Stimulated activated CD8-positive, alpha-beta memory T cell treated with anti-CD3 and anti-CD28 coated beads, Interleukin-4, amount 100 ng/mL, for 1 hour (primary cell): ENCODE results near the gene FAM83E.
"Not testable (repeated sequence)": the region's sequence is repeated elsewhere in the genome, so short reads cannot be mapped to it uniquely, and the experiment has no call there.

Experiments
- DNase-seq, 2 donors: peaks; one replicate each; pipeline ENCODE4 v3.0.0-alpha.2; 2020; ENCODE audit warnings: low read depth in 2 of 2, low spot score in 1 of 2

FAM83E gene

DNA sequence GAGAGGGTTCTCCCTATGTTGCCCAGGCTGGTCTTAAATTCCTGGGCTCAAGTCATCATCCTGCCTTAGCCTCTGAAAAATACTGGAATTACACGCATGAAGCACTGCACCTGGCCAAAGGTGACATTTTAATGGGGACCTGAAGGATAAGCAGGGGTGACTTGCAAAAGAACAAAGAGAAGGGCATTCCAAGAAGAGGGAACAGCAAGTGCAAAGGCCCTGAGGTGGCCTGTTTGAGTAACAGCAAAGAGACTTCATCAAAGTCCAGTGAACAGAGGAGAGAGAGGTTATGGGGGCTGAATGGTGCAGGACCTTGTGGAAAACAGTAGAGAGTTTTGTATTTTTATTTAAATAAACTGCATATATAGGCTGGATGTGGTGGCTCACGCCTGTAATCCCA is 27.0 kb upstream of the FAM83E start:
- no peak for DNase-seq

DNA sequence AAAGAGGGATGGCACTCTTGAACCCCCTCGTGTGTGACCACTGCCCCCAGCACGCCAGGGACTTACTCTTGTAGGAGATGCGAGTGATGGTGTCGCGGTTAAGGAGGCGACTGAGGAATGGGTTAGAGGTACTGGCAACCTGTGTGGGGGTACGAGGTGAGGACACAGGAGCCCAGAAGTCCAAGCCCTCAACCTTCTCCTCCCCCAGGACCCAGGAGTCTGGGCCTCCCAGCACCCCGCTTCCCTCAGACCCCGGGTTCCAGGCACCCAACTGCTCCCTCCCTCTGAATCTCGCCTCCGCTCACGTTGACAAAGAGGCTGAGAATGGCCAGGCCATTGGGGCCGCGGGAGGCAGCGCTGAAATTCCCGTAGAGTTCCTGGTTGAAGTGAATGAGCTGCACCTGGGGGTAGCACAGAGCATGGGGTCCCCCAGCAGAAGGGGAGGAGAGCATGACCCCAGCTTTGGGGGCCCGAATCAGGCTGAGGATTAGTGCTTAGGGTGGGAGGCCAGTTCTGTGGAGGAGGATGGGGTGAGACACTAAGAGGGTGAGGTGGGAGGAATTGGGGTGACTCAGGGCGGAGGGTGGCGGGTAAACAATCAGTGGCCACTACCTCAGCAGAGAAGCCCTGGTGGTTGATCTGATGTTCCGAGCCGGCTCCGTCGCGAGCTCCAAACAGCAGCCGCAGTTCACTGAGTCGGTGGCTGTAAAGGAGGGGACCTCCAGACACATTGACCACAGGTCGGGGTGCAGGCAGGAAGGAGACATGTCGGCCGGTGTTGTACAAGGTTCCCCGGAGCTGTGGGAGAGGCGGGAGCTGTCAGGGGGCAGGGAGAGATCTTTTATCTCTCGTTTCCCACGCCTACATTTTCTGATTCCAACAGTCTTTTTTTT is 24.9 kb upstream of the FAM83E start:
- DNase-seq, result no peak

DNA sequence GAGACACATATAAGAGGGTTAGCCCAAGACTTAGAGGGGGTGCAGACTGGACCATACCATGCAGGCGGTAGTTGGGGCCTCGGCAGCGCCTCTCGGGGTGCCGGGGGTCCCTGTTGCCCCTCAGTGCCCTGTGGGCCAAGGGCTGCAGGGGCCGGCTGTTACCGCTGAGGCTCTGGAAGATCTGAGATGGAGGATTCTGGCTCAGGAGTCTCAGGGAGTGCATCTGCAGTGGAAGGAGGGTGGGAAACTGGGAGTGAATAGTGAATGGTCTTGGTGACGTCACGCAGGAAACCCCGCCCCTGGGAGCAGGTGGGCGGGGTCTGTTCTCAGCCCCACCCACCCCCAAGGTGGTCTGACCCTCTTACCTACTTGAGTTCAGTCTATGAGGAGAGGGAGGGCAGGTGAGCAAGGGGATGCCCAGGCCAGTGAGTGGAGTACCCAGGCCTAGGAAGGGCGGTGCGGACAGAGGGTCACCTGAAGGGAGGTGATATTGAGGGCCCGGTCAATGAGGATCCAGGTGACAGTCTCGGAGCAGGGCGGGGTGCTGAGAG is 24.0 kb upstream of the FAM83E start:
- no peak for DNase-seq

DNA sequence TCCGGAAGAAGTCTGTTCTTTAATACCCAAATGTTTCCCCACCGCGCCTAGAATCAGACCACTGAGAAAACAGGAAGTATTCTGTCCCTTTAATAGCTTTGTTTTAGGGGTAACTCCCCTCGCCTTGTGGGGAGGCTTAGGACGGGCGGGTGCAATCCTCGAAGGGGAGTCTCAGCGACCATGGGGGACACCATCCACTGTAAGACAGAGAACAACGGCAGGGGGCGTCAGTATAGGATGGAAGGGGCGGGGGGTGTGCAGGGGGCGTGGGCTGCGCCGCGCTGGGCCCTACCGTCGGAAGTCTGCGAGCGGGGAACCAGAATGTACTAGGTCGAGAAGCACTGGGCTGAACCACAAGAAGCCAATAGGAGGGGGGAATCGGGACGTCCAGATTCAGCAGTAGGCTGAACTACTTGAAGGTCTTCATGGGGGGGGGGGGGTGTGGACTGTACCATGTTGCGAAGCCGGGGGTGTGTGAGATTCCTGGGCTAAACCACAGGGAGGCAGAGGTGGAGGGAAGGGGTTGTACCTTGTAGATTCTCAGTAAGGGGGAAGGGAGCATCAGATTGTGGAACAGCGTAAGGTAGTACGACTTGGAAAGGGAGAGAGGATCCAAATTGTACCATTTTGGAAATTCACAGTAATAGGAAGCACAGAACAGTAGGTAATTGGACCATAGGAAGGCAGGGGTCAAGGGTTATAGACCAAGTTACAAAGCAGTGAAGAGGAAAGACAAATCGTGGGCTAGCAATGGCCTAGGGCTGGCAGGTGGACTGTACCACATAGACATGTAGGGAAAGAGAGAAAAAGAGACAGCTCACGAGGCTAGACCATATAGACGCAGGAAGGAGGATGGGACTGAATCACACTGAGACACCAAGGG is 23.3 kb upstream of the FAM83E start:
- peak in 1 of 2 donors; percentile 69 for DNase-seq

DNA sequence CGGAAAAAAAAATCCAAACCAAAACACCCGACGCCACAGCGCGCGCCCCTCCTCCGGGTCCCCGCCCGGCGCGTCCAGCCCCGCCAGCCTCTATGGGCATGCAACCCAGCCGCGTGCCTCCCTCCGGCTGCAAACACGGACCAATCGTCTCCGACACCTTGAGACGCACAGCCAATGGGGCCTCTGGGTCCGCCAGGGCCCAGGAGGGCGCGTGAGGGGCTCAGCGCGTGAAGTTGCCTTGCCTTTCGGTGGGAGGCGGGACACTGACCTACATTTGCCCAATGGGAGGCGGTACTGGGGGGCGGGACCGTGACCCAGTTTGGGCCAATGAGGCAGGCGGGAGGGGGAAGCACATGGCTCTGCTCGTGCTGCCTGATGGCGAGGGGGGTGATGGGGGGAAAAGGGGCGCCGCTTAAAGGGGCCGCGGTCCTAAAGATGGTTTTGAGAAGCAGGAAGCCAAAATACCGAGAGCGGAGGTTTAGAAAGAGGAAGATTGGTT is 22.6 kb upstream of the FAM83E start:
- peak; percentile 98 to 99 for DNase-seq

DNA sequence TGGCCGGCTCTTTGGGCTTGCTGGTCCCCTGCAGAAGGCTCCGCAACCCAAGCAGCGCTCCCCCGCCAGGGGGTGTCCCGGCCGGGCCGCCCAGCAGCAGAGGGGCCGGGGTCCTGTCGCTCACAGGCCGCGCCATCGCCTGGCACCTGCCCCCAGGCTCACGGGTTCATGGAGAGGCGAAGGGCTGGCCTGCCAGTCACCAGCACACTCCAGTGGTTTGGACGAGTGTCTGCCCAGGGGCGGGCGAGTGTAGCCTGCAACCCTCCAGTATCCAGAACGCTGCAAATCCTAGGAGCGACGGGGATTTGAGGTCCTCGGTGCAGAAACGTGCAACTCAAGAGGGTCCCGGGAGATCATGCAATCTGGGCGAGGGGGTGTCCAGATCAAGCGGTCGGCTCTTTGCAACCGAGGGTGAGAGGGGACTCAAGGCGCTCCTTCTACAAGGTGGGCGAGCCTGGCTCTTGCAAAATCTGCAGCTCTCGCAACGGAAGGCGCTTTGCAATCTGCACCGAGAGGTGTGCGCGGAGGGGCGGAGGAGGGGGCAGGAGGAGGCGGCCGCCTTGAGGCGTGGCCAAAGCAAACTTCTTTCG is 22.1 kb upstream of the FAM83E start, which contains the start of gene DBP:
Gene DBP, minus strand, starts transcription at position 521 of the 590 bp plus-strand sequence. Its CDS starts 385 bp downstream, at position 136.
- DNase-seq, result no peak

DNA sequence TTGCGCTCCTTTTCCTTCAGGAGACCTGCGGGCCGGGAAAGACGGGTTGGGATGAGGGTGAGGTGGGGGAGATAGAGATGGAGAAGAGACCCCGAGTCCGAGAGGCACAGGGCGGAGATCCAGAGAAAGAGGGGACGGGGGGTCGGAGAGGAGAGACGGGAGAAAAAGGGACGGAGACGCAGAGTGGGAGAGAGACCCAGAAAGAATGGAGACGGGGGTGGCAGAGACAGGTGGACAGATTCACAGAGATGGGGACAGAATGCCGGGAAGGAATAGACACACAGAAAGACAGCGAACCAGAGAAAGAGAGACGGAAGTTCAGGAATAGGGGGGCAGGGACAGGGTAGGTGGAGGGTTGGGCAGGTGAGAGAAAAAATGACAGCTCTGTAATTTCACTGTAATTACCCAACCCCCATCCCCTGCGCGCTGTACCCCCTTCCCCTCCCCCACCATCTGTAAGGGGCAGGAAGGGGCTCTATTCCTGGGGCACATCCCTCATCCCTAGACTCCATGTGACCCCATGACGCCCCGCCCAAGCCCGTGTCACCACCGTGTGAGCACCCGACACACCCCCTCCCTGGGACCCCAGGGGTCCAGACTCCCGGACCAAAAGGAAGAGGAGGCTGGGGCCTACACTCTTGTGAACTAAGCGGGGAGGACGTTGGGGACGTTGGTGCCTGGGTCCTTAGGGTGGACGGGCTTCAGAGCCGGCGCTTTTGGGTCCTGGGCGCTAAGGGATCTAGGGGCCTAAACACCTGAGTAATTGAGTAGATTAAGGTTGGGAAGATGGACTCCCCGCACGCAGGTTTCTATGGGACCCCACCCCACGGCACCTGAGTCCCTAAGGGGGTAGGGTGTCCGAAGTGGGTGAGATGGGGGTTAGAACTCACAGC is 21.3 kb upstream of the FAM83E start:
- no peak for DNase-seq

DNA sequence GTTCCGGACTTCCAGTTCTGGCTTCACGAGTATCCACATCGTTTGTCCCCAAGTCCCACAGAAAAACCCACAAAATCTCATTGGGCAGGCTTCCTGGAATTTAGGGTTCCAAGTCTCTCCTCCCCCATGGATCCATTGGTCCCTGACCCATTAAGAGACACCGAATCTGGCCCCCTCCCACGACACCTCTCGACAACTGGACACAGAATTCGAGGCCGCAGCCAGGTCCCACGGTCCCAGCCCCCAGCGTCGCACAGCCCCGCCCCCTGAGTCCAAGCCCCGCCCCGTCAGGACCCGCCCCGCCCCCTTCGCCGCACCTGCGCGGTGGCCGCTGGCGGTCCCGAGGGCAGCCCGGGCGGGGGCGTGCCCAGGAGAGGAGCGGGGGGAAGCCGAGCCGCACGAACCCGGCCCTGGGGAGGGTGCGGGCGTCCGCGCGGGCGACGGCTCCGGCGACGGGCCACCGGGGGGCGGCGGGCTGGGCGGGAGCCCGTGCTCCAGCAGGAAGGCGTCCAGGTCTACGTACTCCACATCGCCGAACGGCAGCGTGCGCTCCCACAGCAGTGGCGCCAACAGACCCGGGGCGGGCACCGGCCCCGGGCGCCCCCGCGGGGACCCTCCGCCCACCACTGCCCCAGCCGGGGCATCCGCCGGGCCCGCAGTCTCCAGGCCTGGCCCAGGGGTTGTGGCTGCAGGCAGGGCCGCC is 20.5 kb upstream of the FAM83E start:
- peak in 1 of 2 donors; percentile 59 for DNase-seq

DNA sequence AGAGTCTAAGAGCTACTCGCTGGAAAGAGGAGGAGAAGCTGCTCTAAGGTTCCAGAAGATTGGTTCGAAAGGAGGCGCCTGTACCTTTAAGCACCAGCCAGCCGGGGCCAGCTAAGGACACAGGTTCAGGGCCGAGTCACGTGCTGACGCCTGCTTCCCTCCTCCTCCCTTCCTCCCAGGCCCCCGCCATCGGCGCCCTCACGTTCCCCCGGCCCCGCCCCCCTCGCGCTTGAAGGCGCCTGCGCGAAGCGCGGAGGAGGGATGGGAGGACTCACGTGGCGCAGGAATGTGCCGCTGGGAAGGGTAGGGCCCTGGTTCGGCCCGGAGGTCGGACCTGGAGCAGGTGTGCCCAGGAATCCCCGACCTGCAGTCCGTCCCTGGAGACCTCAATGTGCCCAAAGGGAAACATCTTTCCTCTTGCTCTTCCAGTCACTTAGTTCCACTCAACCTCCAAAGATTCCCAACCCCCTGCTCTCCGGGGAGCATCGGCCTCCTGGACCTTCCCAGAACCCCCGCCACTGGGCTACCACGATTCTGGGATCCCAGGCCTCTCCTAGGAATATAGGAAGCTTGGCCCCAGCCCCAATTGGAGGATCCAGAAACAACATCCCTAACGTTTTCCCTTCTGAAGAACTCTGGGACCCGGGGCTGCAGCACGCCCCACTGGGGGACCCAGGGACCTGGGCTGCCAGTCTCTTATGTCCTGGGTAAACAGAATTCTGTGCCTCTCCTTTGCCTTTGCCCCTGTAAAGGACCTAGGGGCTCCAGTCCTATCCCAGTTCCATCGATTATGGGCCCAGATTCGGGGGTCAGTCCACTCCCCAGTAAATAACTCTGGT is 19.8 kb upstream of the FAM83E start:
- DNase-seq, result peak; percentile 65 to 82

DNA sequence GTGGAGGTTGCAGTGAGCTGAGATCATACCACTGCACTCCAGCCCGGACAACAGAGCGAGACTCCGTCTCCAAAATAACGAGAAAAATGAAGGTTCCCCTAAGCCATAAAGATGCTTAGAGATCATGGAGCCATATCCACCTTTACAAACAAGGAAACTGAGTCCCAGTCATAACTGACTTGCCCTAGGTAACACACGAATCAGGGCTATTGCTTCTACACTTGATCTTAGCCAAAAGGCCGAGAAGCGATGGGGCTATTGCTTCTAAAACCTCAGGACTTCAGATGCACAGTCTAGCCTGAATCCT is 19.1 kb upstream of the FAM83E start:
- DNase-seq, result no peak

DNA sequence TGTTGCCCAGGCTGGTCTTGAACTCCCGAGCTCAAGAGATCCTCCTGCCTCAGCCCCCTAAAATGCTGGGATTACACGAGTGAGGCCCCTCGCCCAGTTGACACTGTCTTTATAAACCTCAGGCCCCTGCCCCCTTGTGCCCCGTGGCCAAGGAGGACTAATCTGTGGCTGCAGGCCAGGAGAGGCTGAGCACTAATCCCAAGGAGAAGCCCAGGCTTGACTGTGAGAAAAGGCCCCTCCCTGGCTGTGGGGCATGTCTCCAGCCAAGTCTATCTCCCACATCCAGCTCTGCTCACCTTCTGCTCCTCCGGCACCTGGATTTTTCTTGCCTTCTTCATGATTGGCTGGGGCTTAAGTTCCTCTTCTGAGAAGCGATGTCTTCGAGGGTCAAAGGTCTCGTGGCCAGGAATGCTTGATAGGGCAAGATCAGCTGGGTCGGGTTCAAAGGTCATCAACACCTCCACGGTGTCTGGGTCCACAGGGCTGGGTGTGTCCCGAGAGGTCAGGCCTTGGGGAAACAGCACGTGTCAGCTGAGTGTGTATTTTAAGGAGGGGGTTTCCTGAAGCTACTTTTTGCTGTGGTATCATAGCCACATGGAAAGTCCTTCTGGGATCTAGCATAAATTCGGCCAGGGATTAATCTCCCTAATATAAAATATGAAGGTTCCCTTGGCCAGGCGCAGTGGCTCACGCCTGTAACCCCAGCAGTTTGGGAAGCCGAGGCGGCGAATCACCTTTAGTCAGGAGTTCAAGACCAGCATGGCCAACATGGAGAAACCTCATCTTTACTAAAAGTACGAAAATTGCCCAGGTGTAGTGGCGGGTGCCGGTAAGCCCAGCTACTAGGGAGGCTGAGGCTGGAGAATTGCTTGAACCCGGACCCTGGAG is 18.5 kb upstream of the FAM83E start:
- DNase-seq, result no peak

DNA sequence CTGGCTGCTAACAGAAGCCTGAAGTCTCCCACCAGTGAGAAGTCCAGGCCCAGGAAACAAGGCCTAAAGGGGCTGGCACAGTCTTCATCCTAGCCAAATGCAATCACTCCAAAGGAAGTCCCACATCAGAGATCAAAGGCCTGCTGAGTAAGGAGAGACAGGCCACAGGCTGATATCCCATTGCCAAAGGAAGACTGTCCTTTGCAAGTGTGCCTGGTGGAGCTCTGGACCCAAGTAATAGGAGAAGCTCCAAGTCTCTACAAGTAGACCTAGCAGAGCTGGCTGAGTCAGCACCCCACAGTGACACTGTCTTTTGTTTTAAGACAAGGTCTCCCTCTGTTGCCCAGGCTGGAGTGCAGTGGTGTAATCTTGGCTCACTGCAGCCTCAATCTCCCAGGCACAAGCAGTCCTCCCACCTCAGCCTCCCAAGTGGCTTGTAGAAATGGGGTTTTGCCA is 17.8 kb upstream of the FAM83E start:
- no peak for DNase-seq

DNA sequence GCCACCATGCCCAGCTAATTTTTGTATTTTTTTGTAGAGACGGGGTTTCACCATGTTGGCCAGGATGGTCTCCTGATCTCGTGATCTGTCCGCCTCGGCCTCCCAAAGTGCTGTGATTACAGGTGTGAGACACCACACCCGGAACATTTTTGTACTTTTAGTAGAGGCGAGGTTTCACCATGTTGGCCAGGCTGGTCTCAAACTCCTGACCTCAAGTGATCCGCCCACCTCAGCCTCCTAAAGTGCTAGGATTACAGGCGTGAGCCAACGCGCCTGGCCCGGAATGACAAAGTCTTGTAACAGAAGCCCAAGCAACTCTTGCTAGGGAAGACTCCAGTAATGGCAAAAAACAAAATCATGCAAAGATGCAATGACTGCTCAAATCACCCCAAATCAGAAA is 17.4 kb upstream of the FAM83E start:
- DNase-seq, result not testable (repeated sequence)

DNA sequence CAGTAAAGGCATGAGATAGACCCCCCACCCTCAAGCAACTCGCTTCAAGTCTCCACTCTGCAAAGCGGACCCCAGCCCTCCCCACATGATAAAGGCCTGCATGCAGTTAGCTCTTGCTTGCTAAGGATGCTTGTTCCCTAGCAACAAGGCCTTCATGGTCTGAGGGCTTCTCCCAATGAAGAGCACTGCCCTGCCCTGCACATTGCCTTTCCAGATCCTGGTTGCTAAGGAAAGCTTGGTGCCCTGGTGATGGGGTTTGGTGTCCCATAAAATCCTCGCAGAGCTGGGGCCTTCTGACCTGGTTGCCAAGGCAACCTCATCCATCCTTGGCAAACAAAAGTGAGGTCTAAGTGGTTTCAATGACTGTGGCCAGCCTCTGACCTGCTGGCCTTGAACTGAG is 16.3 kb upstream of the FAM83E start:
- no peak for DNase-seq

DNA sequence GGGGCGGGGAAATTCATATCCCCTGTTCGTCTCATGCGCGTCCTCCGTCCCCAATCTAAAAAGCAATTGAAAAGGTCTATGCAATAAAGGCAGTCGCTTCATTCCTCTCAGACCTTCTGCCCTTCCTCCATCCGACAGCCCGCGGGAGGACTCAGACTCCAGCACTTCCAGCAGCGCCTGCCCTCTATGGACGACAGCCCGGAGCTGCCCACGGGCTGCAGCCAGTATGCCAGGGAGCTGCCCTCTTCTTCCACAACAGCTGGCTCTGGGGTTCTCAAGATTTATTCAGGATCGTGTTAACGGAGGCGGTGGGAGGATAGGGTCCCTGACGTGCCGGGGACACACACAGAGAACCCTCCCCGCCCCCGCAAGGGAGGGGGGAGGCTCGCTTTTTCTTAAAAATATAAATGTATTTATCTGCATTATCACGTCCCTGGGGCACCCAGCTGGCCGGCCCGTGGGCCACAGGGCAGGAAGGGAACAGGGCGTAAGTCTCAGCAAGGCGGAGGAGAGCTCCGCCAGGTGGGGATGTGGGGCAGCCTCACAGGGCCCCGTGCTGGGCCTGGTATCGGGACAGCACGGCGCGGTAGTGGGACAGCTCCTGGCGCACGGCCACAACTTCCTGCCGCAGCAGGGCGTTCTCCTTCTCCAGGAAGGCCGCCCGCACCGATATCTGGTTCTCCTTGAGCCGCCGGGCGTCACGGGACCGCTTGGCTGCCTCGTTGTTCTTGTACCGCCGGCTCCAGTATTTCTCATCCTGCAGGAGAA is 15.6 kb upstream of the FAM83E start:
- DNase-seq, result no peak

DNA sequence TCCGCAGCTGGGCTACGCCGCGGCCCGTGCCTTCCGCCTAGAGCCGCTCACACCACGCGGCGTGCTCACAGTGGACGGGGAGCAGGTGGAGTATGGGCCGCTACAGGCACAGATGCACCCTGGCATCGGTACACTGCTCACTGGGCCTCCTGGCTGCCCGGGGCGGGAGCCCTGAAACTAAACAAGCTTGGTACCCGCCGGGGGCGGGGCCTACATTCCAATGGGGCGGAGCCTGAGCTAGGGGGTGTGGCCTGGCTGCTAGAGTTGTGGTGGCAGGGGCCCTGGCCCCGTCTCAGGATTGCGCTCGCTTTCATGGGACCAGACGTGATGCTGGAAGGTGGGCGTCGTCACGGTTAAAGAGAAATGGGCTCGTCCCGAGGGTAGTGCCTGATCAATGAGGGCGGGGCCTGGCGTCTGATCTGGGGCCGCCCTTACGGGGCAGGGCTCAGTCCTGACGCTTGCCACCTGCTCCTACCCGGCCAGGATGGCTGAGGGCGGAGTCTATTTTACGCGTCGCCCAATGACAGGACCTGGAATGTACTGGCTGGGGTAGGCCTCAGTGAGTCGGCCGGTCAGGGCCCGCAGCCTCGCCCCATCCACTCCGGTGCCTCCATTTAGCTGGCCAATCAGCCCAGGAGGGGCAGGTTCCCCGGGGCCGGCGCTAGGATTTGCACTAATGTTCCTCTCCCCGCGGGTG is 14.9 kb upstream of the FAM83E start:
- no peak for DNase-seq

DNA sequence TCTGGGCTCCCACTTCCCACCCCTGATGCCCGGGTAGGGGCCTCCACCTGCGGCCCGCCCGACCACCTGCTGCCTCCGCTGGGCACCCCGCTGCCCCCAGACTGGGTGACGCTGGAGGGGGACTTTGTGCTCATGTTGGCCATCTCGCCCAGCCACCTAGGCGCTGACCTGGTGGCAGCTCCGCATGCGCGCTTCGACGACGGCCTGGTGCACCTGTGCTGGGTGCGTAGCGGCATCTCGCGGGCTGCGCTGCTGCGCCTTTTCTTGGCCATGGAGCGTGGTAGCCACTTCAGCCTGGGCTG is 14.4 kb upstream of the FAM83E start:
- DNase-seq, result no peak
